ENCODE results near the gene ZBTB7A.

DNA sequence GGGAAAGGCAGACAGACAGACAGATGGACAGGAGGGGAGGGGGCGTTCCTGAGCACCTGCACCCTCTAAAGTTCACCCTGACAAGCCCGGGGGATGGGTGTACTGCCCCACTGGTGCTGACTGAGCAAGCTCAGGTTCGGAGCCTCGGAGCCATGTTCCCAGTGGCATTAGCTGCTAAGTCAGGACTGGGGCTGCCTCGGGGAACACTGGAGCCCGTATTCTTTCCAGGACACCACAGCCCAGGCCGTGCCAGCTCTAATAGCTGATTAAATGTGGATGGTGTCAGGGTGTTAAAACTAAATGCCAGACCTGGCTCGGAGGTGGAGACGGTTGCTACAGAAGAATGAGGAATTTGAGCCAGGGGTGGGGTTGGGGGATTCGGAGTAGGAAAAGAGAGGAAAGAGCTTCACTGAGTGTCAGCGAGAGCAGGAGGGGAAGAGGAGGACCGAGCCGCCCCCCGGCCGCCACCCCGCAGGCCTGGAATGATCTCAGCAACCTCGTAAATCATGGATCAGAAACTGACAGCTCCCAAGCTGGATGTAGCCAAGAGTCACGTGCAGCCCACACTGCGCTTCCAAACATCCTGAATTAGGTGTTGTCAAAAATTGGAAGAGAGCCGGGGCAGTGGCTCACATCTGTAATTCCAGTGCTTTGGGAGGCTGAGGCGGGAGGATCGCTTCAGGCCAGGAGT lies 46.8 kb upstream of the ZBTB7A start:
- TF ChIP-seq, protein P1, sequence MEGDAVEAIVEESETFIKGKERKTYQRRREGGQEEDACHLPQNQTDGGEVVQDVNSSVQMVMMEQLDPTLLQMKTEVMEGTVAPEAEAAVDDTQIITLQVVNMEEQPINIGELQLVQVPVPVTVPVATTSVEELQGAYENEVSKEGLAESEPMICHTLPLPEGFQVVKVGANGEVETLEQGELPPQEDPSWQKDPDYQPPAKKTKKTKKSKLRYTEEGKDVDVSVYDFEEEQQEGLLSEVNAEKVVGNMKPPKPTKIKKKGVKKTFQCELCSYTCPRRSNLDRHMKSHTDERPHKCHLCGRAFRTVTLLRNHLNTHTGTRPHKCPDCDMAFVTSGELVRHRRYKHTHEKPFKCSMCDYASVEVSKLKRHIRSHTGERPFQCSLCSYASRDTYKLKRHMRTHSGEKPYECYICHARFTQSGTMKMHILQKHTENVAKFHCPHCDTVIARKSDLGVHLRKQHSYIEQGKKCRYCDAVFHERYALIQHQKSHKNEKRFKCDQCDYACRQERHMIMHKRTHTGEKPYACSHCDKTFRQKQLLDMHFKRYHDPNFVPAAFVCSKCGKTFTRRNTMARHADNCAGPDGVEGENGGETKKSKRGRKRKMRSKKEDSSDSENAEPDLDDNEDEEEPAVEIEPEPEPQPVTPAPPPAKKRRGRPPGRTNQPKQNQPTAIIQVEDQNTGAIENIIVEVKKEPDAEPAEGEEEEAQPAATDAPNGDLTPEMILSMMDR (IDR thresholded peaks at IDR 0.05; ENCODE audit: low read depth, low read length), result no peak
- TF ChIP-seq EZH2phosphoT487 (IDR thresholded peaks at IDR 0.05; ENCODE audit: low read depth), result no peak

Measured in OCI-LY3 (cell line).